ENCODE data around the gene MBD4. TPM values are rescaled to one million over a fixed set of nuclear protein-coding genes. Genes with fewer than 3 reads are reported as not detected.

The MBD4 gene
- total RNA-seq, 1 donor from 2014 or later = 23.9 TPM

DNA sequence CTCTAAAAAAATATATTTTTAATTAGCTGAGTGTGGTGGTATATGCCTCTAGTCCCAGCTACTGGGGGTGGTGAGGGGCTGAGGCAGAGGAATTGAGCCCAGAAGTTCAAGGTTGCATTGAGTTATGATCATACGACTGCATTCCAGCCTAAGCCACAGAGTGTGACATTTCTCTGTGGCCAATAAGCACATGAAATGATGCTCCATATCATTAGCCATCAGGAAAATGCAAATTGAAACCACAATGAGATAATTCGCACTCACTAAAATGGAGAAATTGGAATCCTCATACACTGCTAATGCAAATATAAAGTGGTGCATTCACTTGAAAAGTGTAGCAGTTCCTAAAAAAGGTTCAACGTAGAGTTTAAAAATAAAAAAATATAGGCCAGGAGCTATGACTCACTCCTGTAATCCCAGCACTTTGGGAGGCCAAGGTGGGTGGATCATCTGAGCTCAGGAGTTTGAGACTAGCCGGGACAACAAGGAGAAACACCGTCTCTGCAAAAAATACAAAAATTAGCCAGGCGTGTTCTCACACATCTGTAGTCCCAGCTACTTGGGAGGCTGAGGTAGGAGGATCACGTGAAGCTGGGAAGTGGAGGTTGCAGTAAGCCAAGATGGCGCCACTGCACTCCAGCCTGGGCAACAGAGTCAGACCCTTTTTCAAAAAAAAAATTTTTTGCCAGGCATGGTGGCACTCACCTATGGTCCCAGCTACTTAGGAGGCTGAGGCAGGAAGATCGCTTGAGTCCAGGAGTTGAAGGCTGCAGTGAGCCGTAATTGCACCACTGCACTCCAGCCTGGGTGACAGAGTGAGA, 35.4 kb upstream of the MBD4 start:
- TF ChIP-seq, protein P1, sequence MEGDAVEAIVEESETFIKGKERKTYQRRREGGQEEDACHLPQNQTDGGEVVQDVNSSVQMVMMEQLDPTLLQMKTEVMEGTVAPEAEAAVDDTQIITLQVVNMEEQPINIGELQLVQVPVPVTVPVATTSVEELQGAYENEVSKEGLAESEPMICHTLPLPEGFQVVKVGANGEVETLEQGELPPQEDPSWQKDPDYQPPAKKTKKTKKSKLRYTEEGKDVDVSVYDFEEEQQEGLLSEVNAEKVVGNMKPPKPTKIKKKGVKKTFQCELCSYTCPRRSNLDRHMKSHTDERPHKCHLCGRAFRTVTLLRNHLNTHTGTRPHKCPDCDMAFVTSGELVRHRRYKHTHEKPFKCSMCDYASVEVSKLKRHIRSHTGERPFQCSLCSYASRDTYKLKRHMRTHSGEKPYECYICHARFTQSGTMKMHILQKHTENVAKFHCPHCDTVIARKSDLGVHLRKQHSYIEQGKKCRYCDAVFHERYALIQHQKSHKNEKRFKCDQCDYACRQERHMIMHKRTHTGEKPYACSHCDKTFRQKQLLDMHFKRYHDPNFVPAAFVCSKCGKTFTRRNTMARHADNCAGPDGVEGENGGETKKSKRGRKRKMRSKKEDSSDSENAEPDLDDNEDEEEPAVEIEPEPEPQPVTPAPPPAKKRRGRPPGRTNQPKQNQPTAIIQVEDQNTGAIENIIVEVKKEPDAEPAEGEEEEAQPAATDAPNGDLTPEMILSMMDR (IDR thresholded peaks at IDR 0.05; ENCODE audit: insufficient read depth, low read length, poor library complexity, severe bottlenecking) = no peak
- no peak overlapping the region for H3K4me3 ChIP-seq (ENCODE audit: low read depth, low read length)
- H3K36me3 ChIP-seq (ENCODE audit: control insufficient read depth, insufficient read depth, low read length) = peaks cover 4% of the 10 kb centered on the region
- no peak for DNase-seq (ENCODE audit: low read depth)
- H3K27me3 ChIP-seq (ENCODE audit: control insufficient read depth, insufficient read depth, low read length) = no peaks in the 10 kb centered on the region

DNA sequence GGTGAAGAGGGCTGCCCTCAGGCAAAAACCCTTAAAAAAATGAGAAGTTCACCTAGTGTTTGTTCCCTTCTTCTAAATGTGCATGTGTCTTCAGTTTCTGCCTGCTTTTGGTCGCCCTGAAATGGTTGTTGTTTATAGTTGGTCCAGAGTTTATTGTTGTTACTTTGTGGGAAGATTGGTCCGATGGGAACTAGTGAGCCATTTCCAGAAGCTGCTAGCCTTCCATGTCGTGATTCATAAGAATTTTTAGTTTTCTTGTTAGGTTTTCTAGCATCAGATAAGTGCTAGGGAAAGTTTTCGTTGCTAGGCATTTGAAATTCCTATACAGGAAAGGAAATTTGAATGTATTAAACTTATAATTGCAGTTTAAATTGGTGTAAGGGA, 34.0 kb upstream of the MBD4 start:
- Histone ChIP-seq H3K4me3 (ENCODE audit: low read depth, low read length) (no peak overlapping the region), H3K27me3 (ENCODE audit: control insufficient read depth, insufficient read depth, low read length) (no peaks in the 10 kb centered on the region), H3K36me3 (ENCODE audit: control insufficient read depth, insufficient read depth, low read length) (peaks cover 5% of the 10 kb centered on the region)
- TF ChIP-seq, protein P1 (IDR thresholded peaks at IDR 0.05; ENCODE audit: insufficient read depth, low read length, poor library complexity, severe bottlenecking) = no peak
- DNase-seq (ENCODE audit: low read depth) = no peak

DNA sequence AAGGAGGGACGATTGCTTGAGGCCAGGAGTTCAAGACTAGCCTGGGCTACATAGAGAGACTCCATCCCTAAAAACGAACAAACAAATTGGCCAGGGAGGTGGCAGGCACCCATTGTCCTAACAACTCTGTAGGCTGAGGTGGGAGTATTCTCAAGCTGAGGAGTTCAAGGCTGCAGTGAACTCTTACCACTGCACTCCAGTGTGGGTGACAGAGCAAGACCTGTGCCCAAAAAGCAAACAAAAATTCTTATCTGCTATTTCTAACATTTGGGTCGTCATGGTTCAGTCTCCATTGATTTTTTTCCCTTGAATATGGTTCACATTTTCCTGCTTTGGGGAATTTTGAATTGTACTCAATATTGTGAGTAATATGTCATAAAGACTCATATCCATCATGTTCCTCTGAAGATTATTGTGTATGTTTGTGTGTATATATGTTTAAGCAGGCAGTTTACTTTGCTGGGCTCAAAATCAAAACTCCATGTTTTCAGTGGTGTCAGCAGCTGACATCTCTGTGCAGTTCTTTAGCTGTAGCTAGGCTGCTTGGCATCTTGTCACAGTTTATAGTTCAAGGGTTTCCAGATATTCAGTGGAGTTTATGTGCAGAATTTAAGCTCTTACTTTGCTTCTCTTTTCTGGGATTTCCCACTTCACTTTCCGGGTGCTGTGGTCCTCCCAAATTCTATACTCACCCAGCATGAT, 33.5 kb upstream of the MBD4 start:
- TF ChIP-seq, protein P1 (IDR thresholded peaks at IDR 0.05; ENCODE audit: insufficient read depth, low read length, poor library complexity, severe bottlenecking) = no peak
- H3K27me3 ChIP-seq (ENCODE audit: control insufficient read depth, insufficient read depth, low read length) = no peaks in the 10 kb centered on the region
- H3K4me3 ChIP-seq (ENCODE audit: low read depth, low read length) = no peak overlapping the region
- peaks cover 5% of the 10 kb centered on the region for H3K36me3 ChIP-seq (ENCODE audit: control insufficient read depth, insufficient read depth, low read length)
- no peak for DNase-seq (ENCODE audit: low read depth)

DNA sequence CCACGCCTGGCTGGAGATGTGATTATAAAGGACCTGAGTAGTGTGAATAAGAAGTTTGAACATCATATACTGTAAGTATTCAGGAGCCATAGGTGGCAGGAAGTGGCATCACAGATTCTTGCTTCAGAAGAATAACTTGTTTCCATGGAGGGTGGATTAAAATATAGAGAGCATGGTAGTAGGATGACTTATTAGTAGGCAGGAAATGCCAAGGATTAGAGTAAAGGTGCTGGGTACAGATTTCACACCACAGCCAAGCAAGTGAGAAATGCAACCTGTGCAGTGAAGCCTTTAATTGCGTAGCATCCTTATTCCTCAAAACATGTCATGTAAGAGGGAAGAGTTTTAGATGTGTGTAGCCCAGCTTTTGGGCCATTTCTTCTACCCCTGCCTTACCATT, 31.1 kb upstream of the MBD4 start:
- Histone ChIP-seq H3K36me3 (ENCODE audit: control insufficient read depth, insufficient read depth, low read length) (peaks cover 2% of the 10 kb centered on the region), H3K27me3 (ENCODE audit: control insufficient read depth, insufficient read depth, low read length) (no peaks in the 10 kb centered on the region), H3K4me3 (ENCODE audit: low read depth, low read length) (no peak overlapping the region)
- TF ChIP-seq, protein P1 (IDR thresholded peaks at IDR 0.05; ENCODE audit: insufficient read depth, low read length, poor library complexity, severe bottlenecking) = no peak
- no peak for DNase-seq (ENCODE audit: low read depth)

DNA sequence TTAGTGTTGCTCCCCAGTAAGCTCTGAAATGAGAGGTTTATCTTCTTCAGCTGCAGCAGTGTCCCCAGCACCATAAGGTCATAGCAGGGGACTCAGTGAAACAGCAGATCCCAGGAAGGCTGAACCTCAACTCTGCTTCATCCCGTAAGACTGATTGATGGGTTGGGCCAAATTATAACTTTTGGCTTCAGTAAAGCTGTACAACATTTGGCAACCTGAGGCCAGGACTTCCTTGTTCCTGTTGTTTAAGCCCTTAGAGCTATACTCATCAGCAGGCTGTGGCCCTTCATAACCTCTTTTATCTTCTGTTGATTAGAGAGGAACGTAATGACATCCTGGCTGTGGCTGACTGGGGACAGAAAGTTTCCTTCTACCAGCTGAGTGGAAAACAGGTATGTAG, 29.3 kb upstream of the MBD4 start:
- H3K4me3 ChIP-seq (ENCODE audit: low read depth, low read length) = no peak overlapping the region
- TF ChIP-seq, protein P1 (IDR thresholded peaks at IDR 0.05; ENCODE audit: insufficient read depth, low read length, poor library complexity, severe bottlenecking) = no peak
- no peaks in the 10 kb centered on the region for H3K27me3 ChIP-seq (ENCODE audit: control insufficient read depth, insufficient read depth, low read length)
- DNase-seq (ENCODE audit: low read depth) = no peak
- peaks cover 2% of the 10 kb centered on the region for H3K36me3 ChIP-seq (ENCODE audit: control insufficient read depth, insufficient read depth, low read length)

Measured in kidney epithelial cell (primary cell).